Naive thymus-derived CD4-positive, alpha-beta T cell (primary cell): ENCODE results near the gene NPIPA5. TPM values are rescaled to one million over a fixed set of nuclear protein-coding genes. Genes with fewer than 3 reads are reported as not detected.
"Not testable (repeated sequence)": the region's sequence is repeated elsewhere in the genome, so short reads cannot be mapped to it uniquely, and the experiment has no call there.

Source experiments
- ATAC-seq: fragments of 150-1000 bp; cut with Tn5 transposase; 2 replicates; pipeline ENCODE4 v1.10.0; 2021; ENCODE audit warnings: mild to moderate bottlenecking, moderate library complexity
- CTCF ChIA-PET: fragments of 350-600 bp; sonication (Branson Sonifier 250); formaldehyde crosslinking; loops from one replicate; lab custom pipeline; 2021; ENCODE audit warnings: antibody characterized with exemption; lab: Charles Lee
- POLR2A ChIA-PET: fragments of 350-600 bp; sonication (Branson Sonifier 250); formaldehyde crosslinking; loops from one replicate; lab custom pipeline; 2021; ENCODE audit warnings: antibody characterized with exemption, inconsistent platforms; lab: Charles Lee
- DNase-seq, 9 donors: peaks; one replicate each; pipeline versions ENCODE4 v3.0.0 to v3.0.0-alpha.2; 2020 to 2022; ENCODE audit warnings: mixed read lengths in 1 of 9
- H3K27ac ChIP-seq: one replicate; pipeline ENCODE4 v1.7.0; 2013; ENCODE audit warnings: mild to moderate bottlenecking, low read depth, low read length, moderate library complexity
- H3K27me3 ChIP-seq, 2 donors: one replicate each; pipeline ENCODE4 v1.7.0; 2013; ENCODE audit warnings: low read length in 2 of 2, mild to moderate bottlenecking in 2 of 2, moderate library complexity in 2 of 2; ENCODE audit not compliant: control insufficient read depth in 2 of 2, insufficient read depth in 2 of 2
- H3K36me3 ChIP-seq, 3 experiments: 1 replicate in 2 of 3; 2 replicates in 1 of 3; pipeline ENCODE4 v1.7.0; 2013; ENCODE audit warnings: low read length in 3 of 3, mild to moderate bottlenecking in 3 of 3, moderate library complexity in 1 of 3; ENCODE audit not compliant: insufficient read depth in 3 of 3, control insufficient read depth in 2 of 3
- H3K4me1 ChIP-seq, 2 donors: one replicate each; pipeline ENCODE4 v1.7.0; 2013; ENCODE audit warnings: low read length in 2 of 2, mild to moderate bottlenecking in 2 of 2, moderate library complexity in 1 of 2; ENCODE audit not compliant: control insufficient read depth in 2 of 2, insufficient read depth in 2 of 2
- H3K4me3 ChIP-seq: 2 replicates; pipeline ENCODE4 v1.7.0; 2013; ENCODE audit warnings: mild to moderate bottlenecking, low read length
- H3K9me3 ChIP-seq, 3 experiments: 1 replicate in 2 of 3; 2 replicates in 1 of 3; pipeline ENCODE4 v1.7.0; 2013; ENCODE audit warnings: low read length in 3 of 3; ENCODE audit not compliant: control insufficient read depth in 2 of 3
- H3K27ac Mint-ChIP-seq, 9 donors: one replicate each; pipeline ENCODE4 v1.8.0; 2020 to 2022; ENCODE audit warnings: mixed read lengths in 9 of 9, mild to moderate bottlenecking in 8 of 9, moderate library complexity in 5 of 9, inconsistent platforms in 2 of 9
- H3K27me3 Mint-ChIP-seq, 5 donors: one replicate each; pipeline ENCODE4 v1.8.0; 2021 to 2022; ENCODE audit warnings: mixed read lengths in 5 of 5, mild to moderate bottlenecking in 1 of 5
- H3K36me3 Mint-ChIP-seq, 5 donors: one replicate each; pipeline ENCODE4 v1.8.0; 2020 to 2022; ENCODE audit warnings: mixed read lengths in 5 of 5, mild to moderate bottlenecking in 3 of 5, inconsistent platforms in 1 of 5
- H3K4me1 Mint-ChIP-seq, 7 donors: one replicate each; pipeline ENCODE4 v1.8.0; 2020 to 2022; ENCODE audit warnings: mixed read lengths in 7 of 7, mild to moderate bottlenecking in 3 of 7, inconsistent platforms in 1 of 7
- H3K4me3 Mint-ChIP-seq, 10 donors: one replicate each; pipeline ENCODE4 v1.8.0; 2020 to 2022; ENCODE audit warnings: mild to moderate bottlenecking in 10 of 10, mixed read lengths in 10 of 10, moderate library complexity in 6 of 10, inconsistent platforms in 2 of 10
- H3K9me3 Mint-ChIP-seq, 11 donors: one replicate each; pipeline ENCODE4 v1.8.0; 2020 to 2022; ENCODE audit warnings: mixed read lengths in 11 of 11, mild to moderate bottlenecking in 4 of 11, inconsistent platforms in 1 of 11, moderate library complexity in 1 of 11
- intact Hi-C, 2 donors: fragments of 100-400 bp; cut with micrococcal nuclease; formaldehyde crosslinking; loops; one replicate each; pipeline ENCODE4 v1.15.1; 2023
- polyA plus RNA-seq, 2 donors: library from polyadenylated mRNA; unstranded; fragments of 300-500 nt; fragmentation: Illumina TruSeq; gene quantifications; one replicate each; pipeline ENCODE4 v1.2.3, GENCODE V29; 2021
- total RNA-seq, 6 experiments: library from RNA in 5 of 6; stranded (reverse) in 5 of 6; gene quantifications; 1 replicate in 5 of 6; 2 replicates in 1 of 6; pipeline ENCODE4 v1.2.3 and lab custom pipeline; 2021 to 2026

The NPIPA5 gene
- total and polyA plus RNA-seq, 7 experiments from 2014 or later: 0.54 to 44.8 (median 19.2) TPM

DNA sequence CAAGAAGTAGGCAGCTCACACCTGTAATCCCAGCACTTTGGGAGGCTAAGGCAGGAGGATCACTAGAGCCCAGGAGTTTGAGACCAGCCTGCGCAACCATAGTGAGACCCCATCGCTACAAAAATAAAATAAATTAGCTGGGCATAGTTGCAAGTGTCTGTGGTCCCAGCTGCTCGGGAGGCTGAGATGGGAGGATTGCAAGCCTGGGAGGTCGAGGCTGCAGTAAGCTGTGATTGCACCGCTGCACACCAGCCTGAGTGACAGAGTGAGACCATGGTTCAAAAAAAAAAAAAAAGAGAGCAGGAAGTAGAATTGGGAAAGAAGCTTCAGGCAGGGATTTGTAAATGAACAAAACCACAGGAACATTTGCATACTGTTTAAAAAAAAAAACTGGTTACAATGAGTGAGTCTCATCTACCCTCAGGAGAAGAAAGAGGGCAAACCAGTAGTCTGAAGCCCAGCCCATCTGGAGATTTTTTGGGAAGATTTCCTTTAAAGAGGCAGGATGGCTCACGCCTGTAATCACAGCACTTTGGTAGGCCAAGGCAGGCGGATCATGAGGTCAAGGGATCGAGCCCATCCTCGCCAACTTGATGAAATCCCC is 25.4 kb upstream of the NPIPA5 start:
- Histone ChIP-seq H3K4me3 (no peak overlapping the region), H3K27me3 (no peaks in the 10 kb centered on the region), H3K9me3 (no peaks in the 10 kb centered on the region), H3K36me3 (no peaks in the 10 kb centered on the region), H3K4me1 (no peaks in the 10 kb centered on the region), H3K27ac (no peak overlapping the region)
- intact Hi-C loops: no loop called here
- ATAC-seq: no peak
- Mint-ChIP-seq H3K4me3 (no peak overlapping the region), H3K27me3 (peaks cover 0 to 12% (median 7%) of the 10 kb centered on the region in 5 donors), H3K4me1 (peaks cover 0 to 2% (median 0%) of the 10 kb centered on the region in 7 donors), H3K36me3 (no peaks in the 10 kb centered on the region), H3K27ac (no peak overlapping the region), H3K9me3 (no peaks in the 10 kb centered on the region)
- POLR2A ChIA-PET: no interaction called here
- CTCF ChIA-PET: no interaction called here
- DNase-seq: no peak

DNA sequence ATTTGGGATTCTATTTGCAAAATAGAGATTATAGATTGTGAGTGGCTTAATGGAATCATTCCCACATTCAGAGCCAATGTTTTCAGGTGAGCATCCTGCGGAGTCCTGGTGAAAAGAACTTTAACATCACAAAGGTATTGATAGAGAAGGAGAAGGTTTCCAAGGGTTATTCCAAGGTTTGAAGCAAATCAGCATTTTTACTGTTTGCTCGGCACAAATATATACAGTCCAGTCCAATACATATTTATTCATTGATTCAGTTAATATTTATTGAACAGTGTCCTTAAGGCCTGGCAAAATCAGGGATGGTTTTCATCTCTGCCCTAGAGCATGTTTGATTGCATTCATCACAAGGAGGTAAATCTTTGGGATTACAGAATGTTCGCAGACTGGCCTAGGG is 23.9 kb upstream of the NPIPA5 start:
- DNase-seq: no peak
- intact Hi-C loops: no loop called here
- H3K27ac ChIP-seq: no peak overlapping the region
- H3K4me3 ChIP-seq: no peak overlapping the region
- no peak for ATAC-seq
- Mint-ChIP-seq H3K9me3 (no peaks in the 10 kb centered on the region), H3K4me3 (no peak overlapping the region), H3K27ac (no peak overlapping the region), H3K4me1 (peaks cover 0 to 2% (median 0%) of the 10 kb centered on the region in 7 donors), H3K36me3 (no peaks in the 10 kb centered on the region), H3K27me3 (peaks cover 3 to 19% (median 11%) of the 10 kb centered on the region in 5 donors)
- POLR2A ChIA-PET: no interaction called here
- no peaks in the 10 kb centered on the region for H3K27me3 ChIP-seq
- H3K4me1 ChIP-seq: no peaks in the 10 kb centered on the region
- H3K9me3 ChIP-seq: no peaks in the 10 kb centered on the region
- CTCF ChIA-PET: no interaction called here
- no peaks in the 10 kb centered on the region for H3K36me3 ChIP-seq

DNA sequence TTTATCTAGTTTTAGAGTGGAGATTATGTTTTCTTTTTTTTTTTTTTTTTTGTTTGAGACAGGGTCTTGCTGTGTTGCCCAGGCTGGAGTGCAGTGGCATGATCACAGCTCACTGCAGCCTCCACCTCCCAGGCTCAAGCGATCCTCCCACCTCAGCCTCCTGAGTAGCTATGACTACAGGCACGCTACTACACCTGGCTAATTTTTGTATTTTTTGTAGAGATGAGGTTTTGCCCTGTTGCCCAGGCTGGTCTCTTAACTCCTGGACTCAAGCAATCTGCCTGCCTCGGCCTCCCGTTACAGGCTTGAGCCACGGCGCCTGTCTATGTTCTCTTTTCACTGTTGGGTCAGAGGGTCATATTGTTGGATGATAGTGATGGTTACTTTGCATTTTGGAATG is 22.2 kb upstream of the NPIPA5 start:
- POLR2A ChIA-PET, CTCF ChIA-PET, H3K9me3 ChIP-seq, H3K4me1 Mint-ChIP-seq, ATAC-seq, H3K4me3 ChIP-seq, H3K36me3 ChIP-seq, H3K27ac ChIP-seq, H3K27me3 ChIP-seq, H3K4me1 ChIP-seq, H3K36me3 Mint-ChIP-seq, intact Hi-C loops, H3K27ac Mint-ChIP-seq, DNase-seq, H3K9me3 Mint-ChIP-seq, H3K4me3 Mint-ChIP-seq: not testable (repeated sequence)
- H3K27me3 Mint-ChIP-seq: peaks cover 11 to 28% (median 20%) of the 10 kb centered on the region in 5 donors

DNA sequence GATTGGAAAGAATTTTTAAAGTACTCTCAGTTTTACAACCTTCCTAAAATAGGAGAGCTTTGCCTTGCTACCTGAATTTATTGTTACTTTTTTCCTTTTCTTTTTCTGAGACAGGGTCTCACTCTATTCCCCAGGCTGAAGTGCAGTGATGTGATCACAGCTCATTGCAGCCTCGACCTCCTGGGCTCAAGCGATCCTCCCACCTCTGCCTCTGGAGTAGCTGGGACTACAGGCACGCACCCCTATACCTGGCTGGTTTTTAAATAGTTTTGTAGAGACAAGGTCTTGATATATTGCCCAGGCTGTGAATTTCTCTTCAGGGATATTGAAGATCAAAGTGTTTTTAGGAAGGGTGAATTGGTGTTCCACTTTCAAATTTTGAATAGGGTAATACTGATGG is 21.2 kb upstream of the NPIPA5 start:
- intact Hi-C loops: no loop called here
- H3K4me1 ChIP-seq: no peaks in the 10 kb centered on the region
- H3K4me3 ChIP-seq: no peak overlapping the region
- peaks cover 0 to 4% (median 0%) of the 10 kb centered on the region in 11 donors for H3K9me3 Mint-ChIP-seq
- peaks cover 0 to 4% (median 0%) of the 10 kb centered on the region in 7 donors for H3K4me1 Mint-ChIP-seq
- no peaks in the 10 kb centered on the region for H3K36me3 Mint-ChIP-seq
- H3K27ac ChIP-seq: no peak overlapping the region
- H3K9me3 ChIP-seq: no peaks in the 10 kb centered on the region
- ChIA-PET CTCF (no interaction called here), POLR2A (interaction anchor here (0.7 kb wide), 1 partner anchor 243 kb away, joined by 3 read pairs; no protein-coding TSS in a partner anchor)
- H3K4me3 Mint-ChIP-seq: no peak overlapping the region
- H3K27ac Mint-ChIP-seq: peak overlapping the region in 1 of 9 donors; percentile 36
- no peak for DNase-seq
- no peaks in the 10 kb centered on the region for H3K27me3 ChIP-seq
- peaks cover 16 to 36% (median 26%) of the 10 kb centered on the region in 5 donors for H3K27me3 Mint-ChIP-seq
- H3K36me3 ChIP-seq: no peaks in the 10 kb centered on the region
- no peak for ATAC-seq

DNA sequence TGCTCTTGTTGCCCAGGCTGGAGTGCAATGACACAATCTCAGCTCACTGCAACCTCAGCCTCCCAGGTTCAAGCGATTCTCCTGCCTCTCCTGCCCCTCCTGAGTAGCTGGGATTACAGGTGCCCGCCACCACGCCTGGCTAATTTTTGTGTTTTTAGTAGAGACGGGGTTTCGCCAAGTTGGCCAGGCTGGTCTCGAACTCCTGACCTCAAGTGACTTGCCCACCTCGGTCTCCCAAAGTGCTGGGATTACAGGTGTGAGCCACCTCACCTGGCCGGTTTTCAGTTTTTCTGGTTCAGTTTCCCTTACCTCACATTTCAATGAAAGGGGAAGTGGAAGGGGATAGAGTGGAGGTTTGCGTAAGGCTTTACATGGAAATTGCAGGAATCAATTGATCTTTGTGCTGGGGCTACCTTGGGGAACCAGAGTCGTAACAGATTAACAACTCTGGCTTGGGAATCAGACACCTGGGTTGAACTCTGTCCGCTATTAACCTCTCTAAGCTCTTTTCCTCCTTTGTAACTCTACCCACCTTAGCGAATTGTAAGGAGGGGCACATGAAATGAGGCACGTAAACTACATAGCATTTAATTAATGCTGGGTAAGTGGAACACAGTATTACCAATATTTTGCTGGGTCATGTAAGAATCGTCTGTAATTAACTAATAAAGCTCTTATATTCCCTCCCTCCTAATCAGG is 20.7 kb upstream of the NPIPA5 start:
- ATAC-seq (no peak), DNase-seq (no peak)
- Mint-ChIP-seq H3K36me3 (no peaks in the 10 kb centered on the region), H3K27ac (no peak overlapping the region), H3K4me3 (no peak overlapping the region), H3K4me1 (peaks cover 0 to 4% (median 0%) of the 10 kb centered on the region in 7 donors), H3K9me3 (peaks cover 0 to 4% (median 0%) of the 10 kb centered on the region in 11 donors), H3K27me3 (peaks cover 17 to 39% (median 26%) of the 10 kb centered on the region in 5 donors)
- Histone ChIP-seq H3K4me1 (no peaks in the 10 kb centered on the region), H3K27ac (no peak overlapping the region), H3K27me3 (no peaks in the 10 kb centered on the region), H3K36me3 (no peaks in the 10 kb centered on the region), H3K9me3 (no peaks in the 10 kb centered on the region), H3K4me3 (no peak overlapping the region)
- CTCF ChIA-PET: interaction anchor here (0.6 kb wide), 1 partner anchor 935 kb away, joined by 3 read pairs; no protein-coding TSS in a partner anchor
- POLR2A ChIA-PET: interaction anchor here (0.7 kb wide), 1 partner anchor 243 kb away, joined by 3 read pairs; no protein-coding TSS in a partner anchor
- intact Hi-C loops: no loop called here

DNA sequence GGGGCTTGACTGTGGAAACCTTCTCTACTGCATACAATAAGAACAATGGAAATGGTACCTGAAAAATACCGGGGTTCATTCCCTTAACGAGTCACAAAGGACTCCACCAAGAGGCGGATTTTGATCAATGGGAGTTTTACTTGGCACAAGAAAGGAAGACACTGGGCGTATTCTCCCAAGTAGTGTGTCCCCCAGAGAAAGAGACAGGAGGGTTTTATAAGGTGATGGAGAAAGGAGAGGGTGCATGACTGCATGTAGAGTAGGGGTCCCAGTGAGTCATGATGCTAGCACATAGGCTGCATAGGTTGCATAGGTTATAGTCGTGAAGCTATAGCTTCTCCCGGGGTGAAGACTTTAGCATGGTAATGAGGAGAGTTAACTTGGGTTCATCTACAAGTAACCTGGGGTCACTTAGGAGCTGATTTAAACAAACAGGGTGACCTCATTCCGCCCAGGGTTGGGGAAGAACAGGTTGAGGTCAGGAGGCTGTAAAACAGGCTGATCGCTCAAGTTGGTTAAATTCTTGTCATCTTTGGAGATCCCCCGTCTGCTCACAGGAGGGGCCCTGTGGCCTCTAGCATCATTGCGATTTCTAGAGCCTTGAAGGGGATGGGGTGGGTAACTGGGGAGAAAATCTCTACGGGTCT is 19.0 kb upstream of the NPIPA5 start:
- peaks cover 0 to 7% (median 0%) of the 10 kb centered on the region in 11 donors for H3K9me3 Mint-ChIP-seq
- H3K4me3 Mint-ChIP-seq: no peak overlapping the region
- CTCF ChIA-PET: no interaction called here
- DNase-seq: no peak
- Histone ChIP-seq H3K4me3 (no peak overlapping the region), H3K4me1 (no peaks in the 10 kb centered on the region), H3K27ac (no peak overlapping the region), H3K36me3 (no peaks in the 10 kb centered on the region), H3K27me3 (no peaks in the 10 kb centered on the region), H3K9me3 (no peaks in the 10 kb centered on the region)
- peaks cover 21 to 41% (median 33%) of the 10 kb centered on the region in 5 donors for H3K27me3 Mint-ChIP-seq
- H3K27ac Mint-ChIP-seq: no peak overlapping the region
- H3K4me1 Mint-ChIP-seq: peaks cover 0 to 4% (median 0%) of the 10 kb centered on the region in 7 donors
- no peaks in the 10 kb centered on the region for H3K36me3 Mint-ChIP-seq
- no peak for ATAC-seq
- intact Hi-C loops: no loop called here
- POLR2A ChIA-PET: no interaction called here
